HepG2 (cell line): ENCODE results near the gene EVL. TPM values are rescaled to one million over a fixed set of nuclear protein-coding genes. Genes with fewer than 3 reads are reported as not detected.

Source experiments
- ARID3A ChIP-seq: IDR thresholded peaks from 2 replicates; pipeline ENCODE4 v1.6.1; 2012; ENCODE audit warnings: low read depth, low read length, improper control_type of control experiment
- FOXO1 ChIP-seq: sonication (generic); formaldehyde crosslinking; IDR thresholded peaks from 2 replicates; pipeline ENCODE4 v1.4.0; 2020; ENCODE audit warnings: missing genetic modification reagents
- GABPB1 ChIP-seq: IDR thresholded peaks from 2 replicates; pipeline ENCODE4 v1.6.1; 2016; ENCODE audit warnings: mild to moderate bottlenecking, missing genetic modification reagents, moderate library complexity, missing compliant biosample characterization
- GTF3A ChIP-seq: sonication (generic); formaldehyde crosslinking; conservative IDR thresholded peaks from 2 replicates; pipeline ENCODE4 v1.4.0; 2020; ENCODE audit warnings: mild to moderate bottlenecking, missing genetic modification reagents
- IRF1 ChIP-seq: sonication (generic); formaldehyde crosslinking; IDR thresholded peaks from 2 replicates; pipeline ENCODE4 v1.4.0; 2020; ENCODE audit warnings: low read depth, mild to moderate bottlenecking, missing genetic modification reagents
- MIER2 ChIP-seq: IDR thresholded peaks from 2 replicates; pipeline ENCODE4 v1.6.1; 2016; ENCODE audit warnings: missing biosample characterization, missing genetic modification reagents
- NCOA2 ChIP-seq: sonication (generic); formaldehyde crosslinking; IDR thresholded peaks from 2 replicates; pipeline ENCODE4 v1.8.0; 2022; ENCODE audit warnings: inconsistent platforms
- POLR2A ChIP-seq, 2 experiments: IDR thresholded peaks; 2 replicates each; pipeline ENCODE4 v1.6.1; 2011; ENCODE audit warnings: low read depth in 2 of 2, low read length in 2 of 2, mild to moderate bottlenecking in 1 of 2, moderate library complexity in 1 of 2; ENCODE audit not compliant: insufficient read depth in 1 of 2
- PREB ChIP-seq: sonication (generic); formaldehyde crosslinking; IDR thresholded peaks from 2 replicates; pipeline ENCODE4 v1.4.0; 2020; ENCODE audit warnings: missing genetic modification reagents
- RARG ChIP-seq: sonication (generic); formaldehyde crosslinking; IDR thresholded peaks from 2 replicates; pipeline ENCODE4 v1.4.0; 2020; ENCODE audit warnings: low read depth, mild to moderate bottlenecking, missing genetic modification reagents
- RXRA ChIP-seq: sonication (generic); formaldehyde crosslinking; IDR thresholded peaks from 2 replicates; pipeline ENCODE4 v1.5.1; 2020; ENCODE audit warnings: missing genetic modification reagents
- ZFP36 ChIP-seq: fragments of 150-350 bp; IDR thresholded peaks from 2 replicates; pipeline ENCODE4 v1.6.1; 2018; ENCODE audit warnings: borderline replicate concordance, low read length, low read depth; ENCODE audit not compliant: partially characterized antibody
- ZNF101 ChIP-seq: sonication (generic); formaldehyde crosslinking; IDR thresholded peaks from 2 replicates; pipeline ENCODE4 v1.4.0; 2020; ENCODE audit warnings: mild to moderate bottlenecking, low read depth, missing genetic modification reagents, borderline replicate concordance
- ZNF121 ChIP-seq: sonication (generic); formaldehyde crosslinking; IDR thresholded peaks from 2 replicates; pipeline ENCODE4 v1.5.0; 2020; ENCODE audit warnings: mild to moderate bottlenecking, missing genetic modification reagents
- ZNF235 ChIP-seq: sonication (generic); formaldehyde crosslinking; IDR thresholded peaks from 2 replicates; pipeline ENCODE4 v1.8.1; 2023; ENCODE audit warnings: mild to moderate bottlenecking, missing genetic modification reagents, borderline replicate concordance
- ZNF264 ChIP-seq: sonication (generic); formaldehyde crosslinking; IDR thresholded peaks from 2 replicates; pipeline ENCODE4 v1.4.0; 2020; ENCODE audit warnings: missing genetic modification reagents
- ZNF335 ChIP-seq: sonication (generic); formaldehyde crosslinking; IDR thresholded peaks from 2 replicates; pipeline ENCODE4 v1.4.0; 2020; ENCODE audit warnings: missing genetic modification reagents
- ZNF441 ChIP-seq: sonication (generic); formaldehyde crosslinking; IDR thresholded peaks from 2 replicates; pipeline ENCODE4 v1.7.0; 2021; ENCODE audit warnings: missing genetic modification reagents, borderline replicate concordance
- ZNF607 ChIP-seq: sonication (generic); formaldehyde crosslinking; IDR thresholded peaks from 2 replicates; pipeline ENCODE4 v1.5.1; 2020; ENCODE audit warnings: missing genetic modification reagents, mild to moderate bottlenecking, borderline replicate concordance
- ZNF646 ChIP-seq: sonication (generic); formaldehyde crosslinking; IDR thresholded peaks from 2 replicates; pipeline ENCODE4 v1.9.0; 2021; ENCODE audit warnings: mild to moderate bottlenecking, missing genetic modification reagents
- polyA plus RNA-seq, 8 experiments: library from polyadenylated mRNA; depleted of rRNA in 3 of 8; stranded (reverse) in 7 of 8; unstranded in 1 of 8; fragments of >200 nt; fragmentation: Illumina TruSeq in 4 of 8; extraction: Trizol in 4 of 8; gene quantifications; 2 replicates each; pipeline versions ENCODE4 v1.2.1 to v1.2.3, GENCODE V29; 2011 to 2016; ENCODE audit warnings: low read depth in 4 of 8, missing spikeins in 1 of 8, mixed read lengths in 1 of 8; ENCODE audit not compliant: insufficient read depth in 1 of 8
- total RNA-seq, 5 experiments: library from RNA; depleted of rRNA; stranded (reverse); fragments of >200 nt; fragmentation: Illumina TruSeq; extraction: Trizol; gene quantifications; 2 replicates each; pipeline ENCODE4 v1.2.3, GENCODE V29; 2016; ENCODE audit warnings: low read depth in 1 of 5

EVL gene
- total and polyA plus RNA-seq, 2 of the 13 experiments (the other 11 are each of a cell fraction or from before 2014, with no cell fraction given): 15.1 to 31.2 TPM

- no peak for TF ChIP-seq ZNF646 (CRISPR knock-in tag)
- no peak for TF ChIP-seq ZNF235 (CRISPR knock-in tag)
- TF ChIP-seq ZNF121 (CRISPR knock-in tag): peak; percentile 94
- TF ChIP-seq ZNF441 (CRISPR knock-in tag): no peak
- TF ChIP-seq PREB: no peak
- peak; percentile 94 for TF ChIP-seq GABPB1 (CRISPR knock-in tag)
- peak; percentile 79 for TF ChIP-seq FOXO1
- 0 out of 2 replicates have a peak, but pooled peaks have one; percentile 34 for TF ChIP-seq ZNF335 (CRISPR knock-in tag)
- TF ChIP-seq IRF1 (CRISPR knock-in tag): no peak
- peak; percentile 13 for TF ChIP-seq ZFP36
- peak; percentile 93 for TF ChIP-seq RXRA (CRISPR knock-in tag)
- TF ChIP-seq RARG (CRISPR knock-in tag): no peak
- TF ChIP-seq ZNF264 (CRISPR knock-in tag): peak; percentile 89
- peak; percentile 67 to 72 for TF ChIP-seq POLR2A (IDR thresholded peaks at IDR 0.05; ENCODE audit: insufficient read depth in 1 of 2, low read depth in 2 of 2, low read length in 2 of 2)
- TF ChIP-seq MIER2 (CRISPR knock-in tag): peak; percentile 74; the same call in 1 of the 2 replicates
- TF ChIP-seq ZNF101 (CRISPR knock-in tag): no peak
- no peak for TF ChIP-seq GTF3A (CRISPR knock-in tag)
- TF ChIP-seq NCOA2 (CRISPR knock-in tag): peak; percentile 62
- no peak for TF ChIP-seq ARID3A
- no peak; the same call in none of the 2 replicates for TF ChIP-seq ZNF607 (CRISPR knock-in tag)
These were observed 127.6 kb downstream of the EVL start (continued) for GRCh38 chr14:100192672-100193416.
